Small intestine (tissue), 16 donors: ENCODE data around the gene OIP5. TPM values are rescaled to one million over a fixed set of nuclear protein-coding genes. Genes with fewer than 3 reads are reported as not detected.

ENCODE experiments used
- DNase-seq, 2 donors: peaks; one replicate each; pipeline versions ENCODE4 v3.0.0 to v3.0.0-alpha.2; 2013
- FAIRE-seq: peaks from 2 replicates; lab custom pipeline; 2012; peaks lifted over from hg19 to GRCh38; lab: Jason Lieb, UNC
- H3K27ac ChIP-seq, 3 donors: one replicate each; pipeline ENCODE4 v1.5.1; 2013; ENCODE audit warnings: low read length in 2 of 3, mild to moderate bottlenecking in 2 of 3, control low read depth in 1 of 3, inconsistent platforms in 1 of 3, low read depth in 1 of 3, moderate library complexity in 1 of 3
- H3K27me3 ChIP-seq, 3 donors: one replicate each; pipeline ENCODE4 v1.6.1; 2013; ENCODE audit warnings: low read length in 3 of 3, inconsistent platforms in 1 of 3; ENCODE audit not compliant: control insufficient read depth in 3 of 3, insufficient read depth in 3 of 3
- H3K36me3 ChIP-seq, 3 donors: one replicate each; pipeline ENCODE4 v1.6.1; 2013; ENCODE audit warnings: low read length in 3 of 3, inconsistent platforms in 1 of 3, low read depth in 1 of 3, mild to moderate bottlenecking in 1 of 3, moderate library complexity in 1 of 3; ENCODE audit not compliant: control insufficient read depth in 3 of 3, insufficient read depth in 2 of 3
- H3K4me1 ChIP-seq, 3 donors: one replicate each; pipeline ENCODE4 v1.6.1; 2013; ENCODE audit warnings: low read length in 2 of 3, inconsistent platforms in 1 of 3, low read depth in 1 of 3, mild to moderate bottlenecking in 1 of 3, moderate library complexity in 1 of 3; ENCODE audit not compliant: control insufficient read depth in 3 of 3, insufficient read depth in 2 of 3
- H3K4me3 ChIP-seq, 3 donors: one replicate each; pipeline ENCODE4 v1.5.1; 2013; ENCODE audit warnings: low read length in 3 of 3, control low read depth in 1 of 3, inconsistent platforms in 1 of 3, low read depth in 1 of 3, mild to moderate bottlenecking in 1 of 3, moderate library complexity in 1 of 3
- H3K9me3 ChIP-seq, 2 donors: one replicate each; pipeline ENCODE4 v1.6.1; 2013; ENCODE audit warnings: low read depth in 1 of 2, low read length in 1 of 2; ENCODE audit not compliant: control insufficient read depth in 2 of 2, insufficient read depth in 1 of 2
- WGBS, 3 donors: extraction: QIAGEN DNeasy Blood & Tissue Kit; methylation state at CpG; one replicate each; pipeline ENCODE4 v1.1.7; 2013; 5-methylcytosine and 5-hydroxymethylcytosine counted together
- long read RNA-seq, 10 donors: transcript quantifications; one replicate each; lab custom pipeline, GENCODE V29; 2026
- polyA plus RNA-seq, 4 donors: library from polyadenylated mRNA; stranded (reverse) in 3 of 4; unstranded in 1 of 4; fragments of 200-250 nt in 3 of 4; fragments of 120-200 nt in 1 of 4; gene quantifications; one replicate each; pipeline versions ENCODE4 v1.2.1 to v1.2.3, GENCODE V29; 2013
- donor health status: healthy with polysubstance abuse.
- donor health status: control.
- donor health status: control.
- donor health status: Bipolar disorder and iron deficiency.
- donor health status: healthy.

OIP5 gene
- polyA plus RNA-seq: 10 to 100 TPM in 1 of 4 donors, 1 to 10 TPM in 2, not detected in 1; 1.8 to 16.2 (median 6.7) TPM
- long read RNA-seq, donor 1: 0 reads
- long read RNA-seq, donor 2: 0 reads
- long read RNA-seq, donor 3, partial matches to known transcripts: 0 of 4 reads
- long read RNA-seq, donor 3, other reads (novel, unspliced or antisense): 0 of 4 reads
- long read RNA-seq, donor 4: 0 reads
- long read RNA-seq, donor 5: 0 reads
- long read RNA-seq, donor 6, partial matches to known transcripts: 0 of 4 reads
- long read RNA-seq, donor 6, other reads (novel, unspliced or antisense): 0 of 4 reads
- long read RNA-seq, donor 7, transcript OIP5-201 (5 exons, 1,236 nt): major isoform, 10 of 10 reads
- long read RNA-seq, donor 7, partial matches to known transcripts: 0 of 10 reads
- long read RNA-seq, donor 7, other reads (novel, unspliced or antisense): 0 of 10 reads
- long read RNA-seq, donor 8: 0 reads
- long read RNA-seq, donor 9: 0 reads
- long read RNA-seq, donor 10, partial matches to known transcripts: 0 of 1 reads
- long read RNA-seq, donor 10, other reads (novel, unspliced or antisense): 0 of 1 reads

DNA sequence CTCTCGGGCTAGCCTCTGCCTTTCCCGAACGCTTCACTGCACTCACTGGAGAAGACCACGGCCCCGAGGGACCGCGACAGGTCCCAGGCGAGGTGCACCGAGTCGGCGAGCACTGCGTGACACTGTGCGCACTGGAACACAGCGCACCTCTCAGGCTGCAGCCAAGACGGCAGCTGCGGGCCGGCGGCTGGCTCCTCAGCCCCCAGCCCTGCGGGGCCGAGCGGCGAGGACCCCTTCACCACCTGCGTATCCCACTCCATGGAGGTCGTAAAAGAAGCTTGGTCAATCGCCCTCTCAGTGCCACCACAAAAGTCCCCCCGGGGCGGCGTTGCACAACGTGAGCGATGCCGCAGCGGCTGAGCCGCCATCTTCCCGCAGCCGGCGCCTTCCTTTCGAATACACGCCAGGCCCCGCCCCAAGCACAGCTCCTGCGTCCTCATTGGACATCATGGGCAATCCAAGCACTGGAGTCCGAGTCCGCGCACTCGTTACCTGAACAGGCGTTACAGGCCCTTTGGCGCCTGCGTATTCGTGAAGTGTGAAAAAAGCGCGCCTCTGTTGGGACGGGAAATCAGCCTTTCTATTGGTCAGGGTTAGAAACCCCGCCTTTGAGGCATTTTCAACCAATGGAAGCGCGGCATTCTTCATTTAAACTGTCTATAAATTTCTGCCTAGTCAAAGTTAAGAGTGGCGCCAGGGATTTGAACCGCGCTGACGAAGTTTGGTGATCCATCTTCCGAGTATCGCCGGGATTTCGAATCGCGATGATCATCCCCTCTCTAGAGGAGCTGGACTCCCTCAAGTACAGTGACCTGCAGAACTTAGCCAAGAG, at the start of gene OIP5, which contains the start of gene NUSAP1:
OIP5 (minus strand) TSS at position 398 of the 832 bp plus-strand sequence; CDS start at position 368, 30 bp downstream.
NUSAP1 (plus strand) TSS at position 688 of the 832 bp plus-strand sequence; CDS start at position 765, 77 bp downstream.
- Histone ChIP-seq H3K4me3 (peak within 1 kb of the TSS; percentile 72 to 75 (median 73)), H3K36me3 (peaks cover 0 to 5% (median 0%) of the 10 kb centered on the region in 3 donors), H3K9me3 (peaks cover 0 to 3% of the 10 kb centered on the region in 2 donors), H3K4me1 (peaks cover 0 to 11% (median 0%) of the 10 kb centered on the region in 3 donors), H3K27ac (peak within 1 kb of the TSS; percentile 27 to 85 (median 81)), H3K27me3 (no peaks in the 10 kb centered on the region)
- 0% methylated on average over 59 to 64 of the region's 64 CpGs for WGBS, 3 donors
- DNase-seq (peak; percentile 98 to 100), FAIRE-seq (peak; percentile 84)

GRCh38 chr15:41377978-41378377, 45.6 kb upstream of the OIP5 start:
- H3K27me3 ChIP-seq: no peaks in the 10 kb centered on the region
- 96 to 100% (median 98%) methylated on average over 4 of the region's 4 CpGs for WGBS, 3 donors
- H3K9me3 ChIP-seq: no peaks in the 10 kb centered on the region
- no peak overlapping the region for H3K27ac ChIP-seq
- DNase-seq (no peak), FAIRE-seq (no peak)
- H3K4me1 ChIP-seq: no peaks in the 10 kb centered on the region
- H3K4me3 ChIP-seq: no peak overlapping the region
- H3K36me3 ChIP-seq: peaks cover 0 to 28% (median 0%) of the 10 kb centered on the region in 3 donors

GRCh38 chr15:41367418-41367817, 35.0 kb upstream of the OIP5 start:
- no peak overlapping the region for H3K27ac ChIP-seq
- no peak for FAIRE-seq
- 83 to 89% (median 87%) methylated on average over 3 of the region's 3 CpGs for WGBS, 3 donors
- H3K27me3 ChIP-seq: no peaks in the 10 kb centered on the region
- H3K4me1 ChIP-seq: no peaks in the 10 kb centered on the region
- no peak for DNase-seq
- peaks cover 0 to 46% (median 0%) of the 10 kb centered on the region in 3 donors for H3K36me3 ChIP-seq
- H3K4me3 ChIP-seq: no peak overlapping the region
- H3K9me3 ChIP-seq: no peaks in the 10 kb centered on the region

- H3K4me3 ChIP-seq: no peak overlapping the region
- DNase-seq: no peak
- WGBS, 3 donors: 92 to 97% (median 95%) methylated on average over 10 of the region's 10 CpGs
- H3K36me3 ChIP-seq: peaks cover 0 to 25% (median 0%) of the 10 kb centered on the region in 3 donors
- FAIRE-seq: no peak
- H3K4me1 ChIP-seq: no peaks in the 10 kb centered on the region
- no peak overlapping the region for H3K27ac ChIP-seq
- no peaks in the 10 kb centered on the region for H3K9me3 ChIP-seq
- no peaks in the 10 kb centered on the region for H3K27me3 ChIP-seq
Observed at GRCh38 chr15:41354371-41354770, 22.0 kb upstream of the OIP5 start.

- no peaks in the 10 kb centered on the region for H3K27me3 ChIP-seq
- no peak overlapping the region for H3K27ac ChIP-seq
- peaks cover 0 to 15% (median 0%) of the 10 kb centered on the region in 3 donors for H3K36me3 ChIP-seq
- no peaks in the 10 kb centered on the region for H3K4me1 ChIP-seq
- no peak overlapping the region for H3K4me3 ChIP-seq
- DNase-seq (no peak), FAIRE-seq (no peak)
- 86 to 87% (median 87%) methylated on average over 10 of the region's 10 CpGs for WGBS, 3 donors
- no peaks in the 10 kb centered on the region for H3K9me3 ChIP-seq
Observed at GRCh38 chr15:41350057-41350717, 17.8 kb upstream of the OIP5 start.

- Histone ChIP-seq H3K36me3 (peaks cover 0 to 12% (median 0%) of the 10 kb centered on the region in 3 donors), H3K9me3 (no peaks in the 10 kb centered on the region), H3K27ac (no peak overlapping the region), H3K4me1 (no peaks in the 10 kb centered on the region), H3K4me3 (no peak overlapping the region), H3K27me3 (no peaks in the 10 kb centered on the region)
- no peak for DNase-seq
- WGBS, 3 donors: 89 to 97% (median 96%) methylated on average over 5 of the region's 5 CpGs
- no peak for FAIRE-seq
Observed at GRCh38 chr15:41347236-41347635, 14.8 kb upstream of the OIP5 start.

GRCh38 chr15:41341519-41341918, 9.1 kb upstream of the OIP5 start:
- DNase-seq (peak in 1 of 2 donors; percentile 15), FAIRE-seq (no peak)
- 75 to 86% (median 83%) methylated on average over 4 of the region's 4 CpGs for WGBS, 3 donors

More at GRCh38 chr15:41341519-41341918, 9.1 kb upstream of the OIP5 start:
- Histone ChIP-seq H3K36me3 (peaks cover 0 to 17% (median 0%) of the 10 kb centered on the region in 3 donors), H3K4me3 (no peak overlapping the region), H3K27me3 (no peaks in the 10 kb centered on the region), H3K9me3 (no peaks in the 10 kb centered on the region), H3K27ac (no peak overlapping the region), H3K4me1 (peaks cover 0 to 4% (median 4%) of the 10 kb centered on the region in 3 donors)
